Measurements from ENCODE around the gene SLC35E1.

- TF ChIP-seq EP300 (IDR thresholded peaks at IDR 0.05; ENCODE audit: borderline replicate concordance in 1 of 2, low read depth in 1 of 2, low read length in 1 of 2) (no peak), CTCF (IDR thresholded peaks at IDR 0.05) (no peak), JUND (IDR thresholded peaks at IDR 0.05) (no peak), POLR2AphosphoS5 (IDR thresholded peaks at IDR 0.05; ENCODE audit: low read depth, low read length) (no peak), YY1 (IDR thresholded peaks at IDR 0.05; ENCODE audit: low read depth) (no peak), IRF3 (IDR thresholded peaks at IDR 0.05; ENCODE audit: low read depth, low read length) (no peak), REST (IDR thresholded peaks at IDR 0.05; ENCODE audit: low read depth, low read length) (no peak), EZH2phosphoT487 (IDR thresholded peaks at IDR 0.05; ENCODE audit: borderline replicate concordance, low read depth) (no peak), USF1 (IDR thresholded peaks at IDR 0.05; ENCODE audit: borderline replicate concordance, low read depth) (no peak)
Measured at GRCh38 chr19:16519230-16519687, 53.0 kb downstream of the SLC35E1 start.
